T-helper 2 cell treated with Interferon-gamma antibody and Interleukin-4, amounts not matched to agents 100 ng/mL and 5 ng/mL, for 36 hours (primary cell): ENCODE data around the gene CALN1. TPM values are rescaled to one million over a fixed set of nuclear protein-coding genes. Genes with fewer than 3 reads are reported as not detected.
"Not testable (repeated sequence)": the region's sequence is repeated elsewhere in the genome, so short reads cannot be mapped to it uniquely, and the experiment has no call there.

Experiments
- intact Hi-C: fragments of 100-400 bp; cut with micrococcal nuclease; formaldehyde crosslinking; loops from one replicate; pipeline ENCODE4 v1.15.1; 2023
- total RNA-seq: library from RNA; stranded (reverse); gene quantifications from 2 replicates; pipeline ENCODE4 v1.2.3, GENCODE V29; 2022

Gene CALN1
- total RNA-seq, 1 donor from 2014 or later, result not detected

DNA sequence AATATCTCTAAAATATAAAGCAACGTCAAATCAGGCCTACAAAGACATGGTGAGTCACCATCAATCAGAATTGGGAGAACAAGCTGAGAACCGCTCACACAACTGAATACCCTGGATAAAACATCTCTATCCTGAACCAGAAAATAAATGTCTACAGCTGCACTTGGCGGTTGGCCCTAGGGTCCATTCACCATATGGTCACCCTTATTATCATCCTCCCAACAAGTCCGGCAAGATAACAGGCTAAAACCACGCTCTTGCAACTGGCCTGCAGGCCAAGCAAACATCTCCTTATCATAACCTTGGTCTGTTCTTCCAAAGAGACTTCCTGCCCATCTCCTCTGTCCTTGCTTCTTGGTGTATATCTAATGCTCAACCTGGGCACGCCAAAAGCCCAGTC lies 310.7 kb downstream of the CALN1 start:
- intact Hi-C loops, result no loop called here

DNA sequence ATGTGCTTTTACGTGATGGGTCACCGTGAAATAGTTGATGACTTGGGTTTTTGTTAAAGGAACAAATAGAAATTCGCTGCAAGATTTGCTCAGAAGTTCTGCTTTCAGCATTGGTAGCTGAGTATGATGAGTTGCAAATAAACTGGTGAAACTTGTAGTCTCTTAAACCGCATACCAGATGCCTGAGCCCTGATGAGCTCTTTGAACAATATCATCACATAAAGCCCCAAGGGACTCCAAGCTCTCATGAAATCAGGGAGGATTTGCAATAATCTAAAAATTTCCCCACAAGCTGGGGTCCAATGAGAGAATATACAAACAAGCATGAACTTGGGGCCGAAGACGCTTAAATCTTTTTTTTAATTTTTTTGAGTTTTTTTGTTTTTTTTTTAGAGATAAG lies 312.4 kb downstream of the CALN1 start:
- intact Hi-C loops, result no loop called here

DNA sequence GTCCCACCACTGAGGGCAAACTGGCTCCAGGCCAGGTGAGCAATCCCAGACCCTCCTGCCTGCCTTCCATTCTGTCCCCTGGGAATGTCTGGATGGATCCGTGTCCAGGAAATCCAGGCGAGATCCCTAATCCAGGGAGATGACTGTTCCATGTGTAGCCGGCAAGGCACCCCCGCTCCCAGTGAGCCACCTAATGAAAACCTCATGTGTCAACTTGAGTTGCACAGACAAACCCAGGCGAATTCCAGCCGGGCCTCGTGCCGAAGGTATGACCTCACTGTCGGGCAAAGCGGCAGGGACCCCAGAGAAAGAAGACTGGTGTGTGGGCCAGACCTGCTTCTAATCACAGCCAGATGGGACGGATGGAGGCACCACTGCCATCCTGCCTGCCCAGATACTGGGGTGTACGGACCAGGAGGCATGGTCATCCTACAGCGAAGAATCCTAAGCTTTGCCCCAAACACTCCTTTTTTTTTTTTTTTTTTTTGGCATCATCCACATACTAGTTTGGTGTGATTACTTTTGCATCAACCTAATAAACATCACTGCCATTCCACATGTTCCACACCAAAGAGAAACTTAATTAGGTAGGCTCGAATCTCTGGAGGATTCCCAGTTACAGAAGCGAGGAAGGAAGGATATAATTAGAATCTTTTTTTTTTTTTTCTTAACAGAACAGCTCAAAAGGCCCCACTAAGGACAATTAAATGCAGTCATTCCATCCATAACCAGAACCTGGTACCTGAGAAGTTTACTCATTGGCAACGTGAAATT lies 313.1 kb downstream of the CALN1 start:
- intact Hi-C loops, result no loop called here

DNA sequence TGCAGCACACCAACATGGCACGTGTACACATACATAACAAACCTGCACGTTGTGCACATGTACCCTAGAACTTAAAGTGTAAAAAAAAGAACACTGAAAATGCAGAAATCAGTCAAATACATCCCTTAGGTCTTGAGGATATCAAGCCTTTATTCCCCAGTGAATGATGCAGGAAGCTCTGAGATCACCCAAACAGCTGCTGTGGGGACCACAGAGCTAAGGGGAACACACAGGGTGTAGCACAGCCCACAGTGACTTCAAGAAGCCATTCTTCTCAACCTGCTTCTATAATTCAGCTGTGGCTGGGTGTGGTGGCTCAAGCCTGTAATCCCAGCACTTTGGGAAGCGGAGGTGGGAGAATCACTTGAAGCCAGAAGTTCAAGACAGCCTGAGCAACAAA lies 314.9 kb downstream of the CALN1 start:
- intact Hi-C loops, result no loop called here

DNA sequence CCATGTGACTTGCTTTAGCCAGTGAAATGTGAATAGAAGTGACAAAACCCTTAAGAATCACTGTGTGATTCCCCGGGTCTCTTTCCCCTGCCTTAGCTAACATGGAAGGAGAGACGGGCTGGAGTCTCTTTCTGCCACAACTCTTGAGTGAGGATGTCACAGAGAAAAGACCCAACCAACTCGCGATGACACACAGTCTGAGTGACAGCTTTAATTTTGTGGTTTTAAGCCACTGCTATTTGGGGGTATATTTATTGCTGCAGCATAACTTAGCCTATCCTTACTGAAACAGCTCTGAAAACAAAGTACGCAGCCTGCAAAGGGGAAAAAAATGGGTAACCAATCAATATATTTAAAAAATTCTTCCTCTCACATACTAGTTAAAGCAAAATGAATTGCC lies 319.4 kb downstream of the CALN1 start:
- intact Hi-C loops, result no loop called here

DNA sequence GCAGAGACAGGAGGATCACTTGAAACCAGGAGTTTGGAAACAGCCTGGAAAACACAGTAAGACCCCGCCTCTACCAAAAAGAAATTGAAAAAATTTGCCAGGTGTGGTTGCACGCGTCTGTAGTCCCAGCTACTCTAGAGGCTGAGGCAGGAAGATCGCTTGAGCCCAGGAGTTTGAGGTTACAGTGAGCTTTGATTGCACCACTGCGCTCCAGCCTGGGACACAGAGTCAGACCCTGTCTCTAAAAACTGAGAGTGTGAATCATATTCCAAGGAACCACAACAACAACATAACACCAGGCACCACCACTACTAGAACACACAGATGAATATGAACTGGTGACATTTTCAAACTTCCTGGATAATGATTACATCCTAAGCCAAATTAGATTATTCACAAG lies 324.2 kb downstream of the CALN1 start:
- intact Hi-C loops, result no loop called here

DNA sequence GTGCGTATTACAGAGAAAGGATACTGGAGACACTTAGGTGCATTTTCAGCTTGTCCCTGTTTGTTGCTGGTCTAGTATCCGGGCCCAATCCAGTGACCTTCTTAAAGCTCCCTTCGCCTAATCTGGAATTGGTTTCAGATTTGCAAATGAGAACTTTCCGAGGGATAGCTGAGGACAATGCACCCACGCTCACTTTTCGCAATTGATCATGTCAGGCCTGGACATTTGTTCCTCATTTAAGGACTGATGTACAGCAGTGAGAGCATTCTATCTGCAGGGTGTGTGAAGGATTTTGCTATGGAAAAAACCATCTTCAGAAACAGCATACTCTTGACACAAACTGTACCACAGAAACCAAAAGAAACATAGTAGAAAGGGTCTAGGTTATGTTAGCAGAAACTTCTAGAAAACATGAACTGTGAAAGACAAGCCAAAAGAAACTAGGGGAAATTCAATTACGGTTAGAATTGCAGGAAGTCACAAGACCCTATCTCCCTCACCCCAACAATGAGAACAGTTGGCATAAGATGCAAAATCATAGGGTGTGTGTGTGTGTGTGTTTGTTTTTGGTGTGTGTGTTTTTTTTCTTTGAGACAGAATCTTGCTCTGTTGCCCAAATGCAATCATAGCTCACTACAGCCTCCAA lies 331.1 kb downstream of the CALN1 start:
- intact Hi-C loops, result no loop called here

DNA sequence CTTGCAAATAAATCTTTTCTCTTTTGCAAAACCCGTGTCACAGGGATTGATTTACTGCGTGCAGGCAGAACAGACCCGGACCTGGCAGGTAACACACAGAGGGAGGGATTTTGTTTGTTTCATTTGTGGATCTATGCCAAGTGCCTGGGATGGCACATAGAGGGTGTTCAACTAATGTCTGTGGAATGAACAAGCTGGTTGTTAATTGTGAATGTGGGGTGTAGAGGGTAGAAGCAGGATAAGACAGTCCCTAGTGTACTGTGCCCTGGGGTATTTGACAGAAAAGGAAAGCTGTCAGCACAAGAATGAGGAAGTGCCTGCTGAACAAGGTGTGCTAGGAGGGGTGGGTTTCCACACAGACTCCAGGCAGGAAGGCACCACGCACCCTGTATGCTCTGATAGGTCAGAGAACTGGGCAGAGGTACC lies 331.8 kb downstream of the CALN1 start:
- intact Hi-C loops, result no loop called here

DNA sequence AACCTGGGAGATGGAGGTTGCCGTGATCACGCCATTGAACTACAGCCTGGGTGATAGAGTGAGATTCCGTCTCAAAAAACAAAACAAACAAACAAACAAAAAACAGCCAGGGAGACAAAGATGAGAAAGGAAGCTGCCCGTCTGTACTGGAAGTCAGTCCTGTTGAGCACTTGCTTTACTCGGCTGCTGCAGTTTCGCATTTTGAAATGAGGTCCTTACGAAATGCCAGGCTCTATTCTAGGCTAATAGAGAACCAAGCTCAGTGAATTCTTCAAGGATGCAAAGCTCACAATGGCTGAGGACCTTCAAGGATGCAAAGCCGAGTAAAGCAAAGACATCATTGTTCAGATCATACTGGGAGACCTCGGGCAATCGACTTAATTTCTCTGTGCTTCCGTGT lies 333.3 kb downstream of the CALN1 start:
- intact Hi-C loops, result no loop called here

DNA sequence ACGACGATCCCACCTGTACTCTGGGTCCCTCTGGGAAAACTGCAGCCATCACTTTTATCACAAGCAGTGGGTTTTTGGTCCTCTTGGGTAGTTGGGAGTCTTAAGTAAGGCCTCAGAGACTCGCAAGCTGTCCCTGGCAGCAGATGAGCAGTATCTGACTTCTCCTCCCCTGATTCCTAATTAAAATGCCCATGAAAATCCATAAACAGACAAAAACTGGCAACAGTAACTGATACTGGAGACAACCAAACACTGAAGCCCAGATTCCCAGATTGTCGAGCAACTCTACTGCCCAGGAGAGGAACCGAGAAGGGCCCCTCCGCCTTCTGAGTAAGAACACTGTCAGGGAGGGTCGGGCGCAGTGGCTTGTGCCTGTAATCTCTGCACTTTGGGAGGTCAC lies 333.8 kb downstream of the CALN1 start:
- intact Hi-C loops, result no loop called here

DNA sequence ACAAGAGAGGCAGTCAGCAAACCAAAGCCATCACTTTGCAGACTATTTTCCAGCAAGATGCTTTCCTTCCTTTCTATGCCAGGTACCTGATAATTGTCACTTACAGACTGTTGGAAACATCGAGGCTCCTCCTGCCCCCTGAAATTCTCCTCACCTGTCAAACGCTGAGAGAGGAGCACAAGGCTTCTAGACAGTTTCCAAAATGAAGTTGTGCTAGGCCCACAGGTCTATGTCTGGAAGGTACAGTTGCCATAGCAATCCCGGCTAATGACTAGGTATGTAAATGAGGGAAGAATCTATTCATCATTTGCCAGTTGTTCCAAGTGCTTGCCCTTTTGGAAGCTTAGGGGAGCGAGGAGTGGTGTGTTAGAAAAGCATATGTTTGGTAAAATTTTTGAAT lies 334.4 kb downstream of the CALN1 start:
- intact Hi-C loops, result no loop called here

DNA sequence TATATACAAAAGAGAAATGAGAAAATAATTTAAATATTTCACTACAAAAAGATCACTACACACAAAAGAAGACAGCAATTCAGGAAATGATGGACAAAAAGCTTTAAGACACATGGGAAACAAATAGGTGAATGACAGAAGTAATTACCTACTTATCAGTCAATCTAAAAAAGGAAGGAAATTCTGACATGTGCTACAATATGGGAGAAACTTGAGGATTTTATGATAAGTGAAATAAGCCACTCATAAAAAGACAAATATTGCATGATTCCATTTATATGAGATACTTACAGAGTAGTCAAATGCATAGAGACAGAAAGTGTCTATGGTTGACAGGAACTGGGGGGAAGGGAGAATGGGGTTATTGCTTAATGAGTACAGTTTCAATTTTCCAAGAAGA lies 339.2 kb downstream of the CALN1 start:
- intact Hi-C loops, result no loop called here

DNA sequence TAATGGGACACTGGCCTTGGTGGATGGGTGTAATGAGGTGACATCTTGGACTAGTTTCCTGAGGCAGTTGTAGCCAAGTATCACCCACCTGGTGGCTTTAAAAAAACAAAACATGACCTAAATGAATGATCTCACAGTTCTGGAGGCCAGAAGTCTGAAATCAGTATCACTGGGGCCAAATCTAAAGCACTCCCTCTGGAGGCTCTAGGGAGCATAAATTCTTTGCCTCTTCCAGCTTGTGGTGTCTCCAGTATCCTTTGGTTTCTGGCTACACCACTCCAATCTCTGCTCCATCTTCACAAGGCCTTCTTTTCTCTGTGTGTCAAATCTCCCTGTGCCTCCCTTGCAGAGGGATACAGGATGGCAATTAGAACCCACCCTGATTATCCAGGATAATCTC lies 342.9 kb downstream of the CALN1 start:
- intact Hi-C loops, result no loop called here

DNA sequence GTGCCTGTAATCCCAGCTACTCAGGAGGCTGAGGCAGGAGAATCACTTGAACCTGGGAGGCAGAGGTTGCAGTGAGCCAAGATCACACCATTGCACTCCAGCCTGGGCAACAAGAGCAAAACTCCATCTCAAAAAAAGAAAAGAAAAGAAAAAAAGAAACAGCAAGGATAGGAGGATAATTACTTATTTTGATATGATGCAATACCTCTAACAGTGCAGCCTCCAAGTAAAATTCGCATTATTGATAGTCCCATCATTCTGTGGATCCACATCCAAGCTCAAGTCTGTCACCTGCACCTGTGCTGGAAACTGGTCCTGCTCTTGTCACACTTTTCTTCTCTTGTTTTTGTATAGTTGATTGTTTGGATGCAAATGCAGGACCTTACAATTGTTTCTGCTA lies 346.4 kb downstream of the CALN1 start:
- intact Hi-C loops, result not testable (repeated sequence)

DNA sequence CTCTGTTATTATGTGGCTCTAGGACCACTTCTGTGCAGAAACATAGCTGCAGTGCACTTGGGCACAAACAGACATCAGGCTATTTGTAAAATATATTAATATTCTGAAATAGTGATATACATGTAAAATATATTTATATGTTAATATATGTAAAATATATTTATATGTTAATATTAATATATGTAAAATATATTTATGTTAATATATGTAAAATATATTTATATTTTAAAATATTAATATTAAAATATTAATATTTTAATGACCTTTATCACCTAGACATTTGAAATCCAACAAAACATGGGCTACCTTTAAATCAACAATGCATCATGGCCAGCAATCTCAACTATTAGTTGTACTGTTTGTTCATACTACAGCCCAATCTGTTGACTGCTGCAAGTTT lies 347.2 kb downstream of the CALN1 start:
- intact Hi-C loops, result no loop called here

DNA sequence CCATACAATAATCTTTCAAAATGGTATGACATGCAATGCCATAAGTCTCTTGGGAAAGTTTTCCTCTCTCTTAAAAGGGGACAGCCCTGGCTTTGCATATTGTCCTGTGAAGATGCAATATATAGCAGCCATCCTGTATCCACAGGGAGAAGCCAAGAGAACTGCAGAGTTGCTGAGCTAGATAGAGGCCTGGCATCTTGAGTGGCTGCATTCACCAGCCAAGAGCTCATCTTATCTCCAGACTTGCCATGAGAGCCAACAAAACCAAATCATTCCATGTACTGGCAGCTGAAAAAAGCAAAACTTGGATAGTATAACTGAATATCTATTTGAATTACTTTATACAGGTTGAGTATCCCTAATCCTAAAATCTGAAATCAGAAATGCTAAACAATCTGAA lies 348.8 kb downstream of the CALN1 start:
- intact Hi-C loops, result no loop called here

DNA sequence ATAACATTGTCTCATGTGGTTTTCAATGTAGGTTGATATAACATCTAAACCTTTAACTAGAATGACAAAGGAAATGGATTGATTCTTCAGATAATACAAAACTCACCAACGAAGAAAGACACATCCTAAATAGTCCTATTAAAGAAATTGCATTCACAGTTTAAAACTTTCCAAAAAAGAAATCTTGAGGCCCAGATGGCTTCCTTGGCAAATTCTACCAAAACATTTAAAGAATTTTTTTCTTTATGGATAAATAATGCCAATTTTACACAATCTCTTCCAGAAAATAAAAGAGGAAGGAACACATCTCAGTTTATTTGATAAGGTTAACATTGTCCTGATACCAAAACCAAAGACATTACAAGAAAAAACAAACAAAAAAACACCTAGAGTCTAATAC lies 349.5 kb downstream of the CALN1 start:
- intact Hi-C loops, result no loop called here

DNA sequence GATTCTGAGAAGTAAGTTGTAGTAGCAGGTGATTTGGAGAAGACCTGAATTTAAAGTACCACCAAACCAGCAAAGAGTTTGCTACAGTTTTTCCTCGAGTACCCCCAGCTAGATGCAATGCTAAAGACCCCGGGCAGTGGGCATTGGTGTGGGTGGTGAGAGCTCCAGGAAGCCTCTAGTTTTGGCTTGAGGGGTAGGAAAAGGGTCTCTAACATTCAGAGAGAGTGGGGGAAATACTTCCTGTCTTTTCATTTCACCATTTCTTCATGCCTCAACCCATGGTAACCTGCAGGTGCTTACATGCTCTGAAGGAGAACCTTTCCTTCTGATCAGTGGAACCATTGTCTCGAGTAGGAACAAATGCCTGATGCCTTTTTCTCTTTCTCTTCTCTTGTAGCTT lies 352.2 kb downstream of the CALN1 start:
- intact Hi-C loops, result no loop called here

DNA sequence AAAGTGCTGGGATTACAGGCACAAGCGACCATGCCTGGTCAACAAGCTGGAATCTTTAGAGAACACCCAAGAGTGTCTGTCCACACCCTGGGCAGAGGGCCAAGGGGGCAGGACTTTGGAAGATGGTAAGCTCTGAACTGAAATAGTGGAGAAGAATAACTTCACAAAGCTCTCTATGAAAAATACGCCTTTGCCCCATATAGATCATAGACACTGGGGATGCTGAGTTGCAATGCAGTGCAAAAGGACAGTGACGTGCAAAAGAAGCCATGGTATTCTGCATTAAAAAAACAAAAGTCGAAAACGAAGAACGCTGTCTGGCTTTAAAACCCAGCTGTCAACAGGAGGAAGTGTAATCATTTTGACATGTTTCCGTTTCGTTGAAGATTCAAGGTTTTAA lies 353.6 kb downstream of the CALN1 start:
- intact Hi-C loops, result no loop called here

DNA sequence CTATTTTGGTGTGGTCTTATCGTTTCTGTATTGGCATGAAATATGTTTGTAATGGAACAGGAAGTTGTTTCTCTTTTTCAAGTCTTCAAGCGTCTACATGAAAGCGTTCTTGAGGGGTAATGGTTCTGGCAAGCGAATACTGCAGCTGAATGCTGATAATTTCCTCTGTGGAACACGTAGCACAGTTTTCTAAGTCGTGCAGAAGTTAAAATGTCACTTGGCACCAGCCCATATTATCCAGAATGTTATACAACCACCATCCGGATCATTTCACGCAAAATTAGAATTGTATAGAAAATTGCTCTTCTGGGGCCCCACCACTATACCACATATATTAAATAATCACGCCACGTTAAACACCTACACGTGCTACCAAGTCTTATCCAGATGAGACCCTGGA lies 354.3 kb downstream of the CALN1 start:
- intact Hi-C loops, result no loop called here

DNA sequence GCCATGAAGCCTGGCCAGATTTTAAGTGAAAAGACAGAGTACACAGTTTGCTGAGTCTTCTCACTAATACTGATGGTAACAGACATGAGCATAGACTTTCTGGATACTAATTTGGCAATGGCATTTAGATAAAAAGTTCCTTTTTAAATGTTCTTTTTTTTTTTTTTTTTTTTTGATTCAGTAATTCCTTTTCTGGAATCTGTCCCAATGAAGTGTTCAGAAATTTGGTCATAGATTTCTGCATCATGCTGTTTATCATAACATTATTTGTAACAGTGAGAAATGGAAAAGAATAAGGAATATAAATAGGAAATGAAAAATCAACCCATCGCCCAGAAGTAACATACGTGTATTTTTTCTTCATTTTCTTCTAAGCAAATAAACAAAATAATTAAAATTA lies 354.9 kb downstream of the CALN1 start:
- intact Hi-C loops, result no loop called here

DNA sequence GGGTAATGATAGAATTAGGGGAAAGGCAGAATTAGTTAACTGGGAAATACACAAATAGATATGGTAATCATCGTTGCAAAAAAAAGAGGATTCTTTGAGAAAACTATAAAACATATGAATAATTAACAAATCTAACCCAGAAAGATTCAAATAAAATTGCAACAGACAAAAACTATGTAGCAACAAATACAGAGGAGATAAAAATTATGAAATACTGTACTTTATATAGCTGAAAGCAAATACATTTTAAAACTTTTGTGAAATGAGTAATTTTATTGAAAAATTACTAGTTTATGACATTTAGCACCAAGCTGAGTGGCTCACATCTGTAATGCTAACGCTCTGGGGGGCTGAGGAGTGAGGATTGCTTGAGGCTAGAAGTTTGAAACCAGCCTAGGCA lies 356.7 kb downstream of the CALN1 start:
- intact Hi-C loops, result no loop called here

DNA sequence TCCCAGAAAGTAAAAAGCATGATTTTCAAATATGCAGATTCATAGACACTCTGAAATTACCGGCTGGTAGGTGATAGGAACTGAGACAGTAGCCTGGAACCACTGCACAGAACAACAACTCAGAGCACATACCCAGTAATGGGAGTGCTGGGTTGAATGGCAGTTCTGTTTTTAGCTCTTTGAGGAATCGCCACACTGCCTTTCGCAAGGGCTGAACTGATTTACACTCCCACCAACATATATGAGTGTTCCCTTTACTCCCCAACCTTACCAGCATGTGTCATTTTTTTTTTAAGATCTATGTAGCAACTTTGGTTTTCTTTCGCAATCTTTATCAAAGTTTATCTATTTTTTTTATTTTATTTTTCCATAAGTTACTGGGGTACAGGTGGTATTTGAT lies 358.8 kb downstream of the CALN1 start:
- intact Hi-C loops, result no loop called here
